OCI-LY3 (cell line): ENCODE results near the gene TFAP2A.

Experiments
- H2AFZ ChIP-seq: fragments of 200-600, 300-600 bp; shearing (Covaris generic); 2 replicates; pipeline ENCODE4 v1.6.0; 2014; ENCODE audit warnings: antibody characterized with exemption, low read depth, low read length
- H3K27ac ChIP-seq: fragments of 200-600, 300-600 bp; sonication (generic); 2 replicates; pipeline ENCODE4 v1.5.1; 2014; ENCODE audit warnings: mild to moderate bottlenecking, low read length, moderate library complexity, mixed read lengths
- H3K27me3 ChIP-seq: fragments of 200-600, 300-600 bp; sonication (generic); 2 replicates; pipeline ENCODE4 v1.6.1; 2014; ENCODE audit warnings: low read depth, low read length, mixed read lengths
- H3K36me3 ChIP-seq: fragments of 200-600, 300-600 bp; sonication (generic); replicated peaks from 2 replicates; pipeline ENCODE3; 2014; ENCODE audit warnings: low read depth, low read length, mixed read lengths
- H3K4me1 ChIP-seq: fragments of 300-600, 200-600 bp; sonication (generic); 2 replicates; pipeline ENCODE4 v1.6.1; 2014; ENCODE audit warnings: low read length, mixed read lengths
- H3K4me2 ChIP-seq: fragments of 200-600, 300-600 bp; sonication (generic); 2 replicates; pipeline ENCODE4 v1.6.1; 2014; ENCODE audit warnings: low read length, mixed read lengths
- H3K4me3 ChIP-seq: fragments of 300-600, 200-600 bp; sonication (generic); 2 replicates; pipeline ENCODE4 v1.5.1; 2014; ENCODE audit warnings: antibody characterized with exemption, mild to moderate bottlenecking, low read length, moderate library complexity
- H3K79me2 ChIP-seq: fragments of 300-600, 200-600 bp; shearing (Covaris generic); 2 replicates; pipeline ENCODE4 v1.6.1; 2014; ENCODE audit warnings: mild to moderate bottlenecking, low read length, mixed read lengths
- H3K9ac ChIP-seq: fragments of 300-600, 200-600 bp; shearing (Covaris generic); 2 replicates; pipeline ENCODE4 v1.6.0; 2014; ENCODE audit warnings: mild to moderate bottlenecking, low read length, moderate library complexity
- H3K9me3 ChIP-seq: fragments of 200-600, 300-600 bp; shearing (Covaris generic); 2 replicates; pipeline ENCODE4 v1.6.1; 2014; ENCODE audit warnings: low read length, mixed read lengths; ENCODE audit not compliant: insufficient read depth
- H4K20me1 ChIP-seq: fragments of 200-600, 300-600 bp; sonication (generic); 2 replicates; pipeline ENCODE4 v1.6.1; 2016; ENCODE audit warnings: low read length, mixed read lengths; ENCODE audit not compliant: insufficient read depth
- EZH2phosphoT487 ChIP-seq: fragments of 200-600 bp; shearing (Covaris generic); IDR thresholded peaks from 2 replicates; pipeline ENCODE4 v1.6.1; 2018; ENCODE audit warnings: antibody characterized with exemption, mixed run types, low read depth
- TF ChIP-seq, protein P1 (sequence below): fragments of 200-600, 300-600 bp; sonication (generic); IDR thresholded peaks from 2 replicates; pipeline ENCODE4 v1.5.1; 2014; ENCODE audit warnings: antibody characterized with exemption, low read length, low read depth

TFAP2A gene

GRCh38 chr6:10384610-10385523 lies 30.0 kb downstream of the TFAP2A start:
- H3K27me3 ChIP-seq = no peaks in the 10 kb centered on the region

GRCh38 chr6:10384091-10384609 lies 30.7 kb downstream of the TFAP2A start:
- Histone ChIP-seq H3K27me3 (no peaks in the 10 kb centered on the region), H3K9me3 (no peaks in the 10 kb centered on the region), H3K4me2 (no peak overlapping the region), H3K27ac (no peak overlapping the region), H3K4me3 (no peak overlapping the region), H3K36me3 (no peaks in the 10 kb centered on the region), H3K4me1 (no peaks in the 10 kb centered on the region), H2AFZ (no peak overlapping the region), H3K79me2 (no peaks in the 10 kb centered on the region), H3K9ac (no peak overlapping the region), H4K20me1 (no peaks in the 10 kb centered on the region)
- TF ChIP-seq, protein P1, sequence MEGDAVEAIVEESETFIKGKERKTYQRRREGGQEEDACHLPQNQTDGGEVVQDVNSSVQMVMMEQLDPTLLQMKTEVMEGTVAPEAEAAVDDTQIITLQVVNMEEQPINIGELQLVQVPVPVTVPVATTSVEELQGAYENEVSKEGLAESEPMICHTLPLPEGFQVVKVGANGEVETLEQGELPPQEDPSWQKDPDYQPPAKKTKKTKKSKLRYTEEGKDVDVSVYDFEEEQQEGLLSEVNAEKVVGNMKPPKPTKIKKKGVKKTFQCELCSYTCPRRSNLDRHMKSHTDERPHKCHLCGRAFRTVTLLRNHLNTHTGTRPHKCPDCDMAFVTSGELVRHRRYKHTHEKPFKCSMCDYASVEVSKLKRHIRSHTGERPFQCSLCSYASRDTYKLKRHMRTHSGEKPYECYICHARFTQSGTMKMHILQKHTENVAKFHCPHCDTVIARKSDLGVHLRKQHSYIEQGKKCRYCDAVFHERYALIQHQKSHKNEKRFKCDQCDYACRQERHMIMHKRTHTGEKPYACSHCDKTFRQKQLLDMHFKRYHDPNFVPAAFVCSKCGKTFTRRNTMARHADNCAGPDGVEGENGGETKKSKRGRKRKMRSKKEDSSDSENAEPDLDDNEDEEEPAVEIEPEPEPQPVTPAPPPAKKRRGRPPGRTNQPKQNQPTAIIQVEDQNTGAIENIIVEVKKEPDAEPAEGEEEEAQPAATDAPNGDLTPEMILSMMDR = no peak
- TF ChIP-seq EZH2phosphoT487 = no peak

More at GRCh38 chr6:10384610-10385523, 30.0 kb downstream of the TFAP2A start:
- no peaks in the 10 kb centered on the region for H4K20me1 ChIP-seq
- no peaks in the 10 kb centered on the region for H3K4me1 ChIP-seq
- no peak overlapping the region for H2AFZ ChIP-seq
- no peaks in the 10 kb centered on the region for H3K9me3 ChIP-seq
- no peaks in the 10 kb centered on the region for H3K36me3 ChIP-seq
- H3K4me3 ChIP-seq = no peak overlapping the region
- no peak for TF ChIP-seq EZH2phosphoT487
- TF ChIP-seq, protein P1 = no peak
- no peak overlapping the region for H3K9ac ChIP-seq
- H3K4me2 ChIP-seq = no peak overlapping the region
- H3K79me2 ChIP-seq = no peaks in the 10 kb centered on the region
- no peak overlapping the region for H3K27ac ChIP-seq

DNA sequence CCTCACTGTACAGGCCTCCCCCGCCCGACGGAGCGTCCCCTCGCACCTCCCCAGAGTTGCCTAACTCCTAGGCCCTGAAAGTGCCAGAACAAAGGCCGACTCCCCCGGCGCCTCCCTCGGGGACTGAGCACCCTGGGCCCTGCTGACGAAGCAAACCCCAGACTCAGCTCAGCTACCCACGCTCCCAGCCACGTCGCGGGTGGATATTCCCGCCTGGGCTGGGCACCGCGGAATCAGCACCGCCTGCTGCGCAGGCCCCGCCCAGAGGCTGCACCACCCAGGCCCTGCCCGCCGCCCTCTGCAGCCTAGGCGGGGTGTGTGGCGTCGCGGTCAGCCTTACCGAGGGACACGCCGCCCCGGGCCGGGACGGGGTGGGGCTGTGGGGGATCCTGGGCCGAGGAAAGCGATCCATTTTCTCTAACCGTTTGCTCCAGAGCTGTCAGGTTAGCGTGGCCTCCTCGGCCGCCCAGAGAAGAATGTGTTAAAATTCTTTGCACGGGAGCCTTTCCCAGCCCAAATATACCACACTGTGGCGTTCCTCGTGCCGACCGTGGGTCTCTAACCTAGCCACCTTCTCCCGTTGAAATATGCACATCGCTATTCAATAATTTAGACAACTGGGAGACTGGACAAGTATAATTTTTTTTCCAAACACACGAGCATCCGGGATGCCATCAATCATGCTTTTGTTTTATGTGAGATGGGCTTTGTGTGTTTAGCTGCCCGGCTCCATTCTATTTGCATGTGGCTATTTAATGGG lies 31.4 kb downstream of the TFAP2A start:
- Histone ChIP-seq H4K20me1 (no peaks in the 10 kb centered on the region), H3K9me3 (no peaks in the 10 kb centered on the region), H3K79me2 (no peaks in the 10 kb centered on the region), H3K4me1 (no peaks in the 10 kb centered on the region), H3K4me3 (no peak overlapping the region), H3K9ac (no peak overlapping the region), H3K27ac (no peak overlapping the region), H3K36me3 (no peaks in the 10 kb centered on the region), H3K4me2 (no peak overlapping the region), H2AFZ (no peak overlapping the region), H3K27me3 (no peaks in the 10 kb centered on the region)
- TF ChIP-seq, protein P1 = no peak
- no peak for TF ChIP-seq EZH2phosphoT487
